ENCODE measurements around the gene RPS24. TPM values are rescaled to one million over a fixed set of nuclear protein-coding genes. Genes with fewer than 3 reads are reported as not detected.

The RPS24 gene
- total RNA-seq, 1 experiment from 2014 or later, result 2,812 TPM

DNA sequence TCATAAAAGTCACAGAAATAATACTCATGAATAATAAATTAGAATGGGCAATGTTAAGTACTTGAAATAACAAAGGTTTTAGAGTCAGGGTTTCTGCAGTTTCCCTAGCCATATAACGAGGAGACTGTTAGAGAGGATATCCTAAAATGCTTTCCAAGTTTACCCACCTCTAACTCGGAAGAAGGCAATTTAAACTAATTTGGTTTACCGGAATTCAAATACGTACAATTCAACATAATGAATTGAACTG lies 351 bp upstream of the RPS24 start:
- H3K9ac ChIP-seq (ENCODE audit: low read length), result peak overlapping the region; percentile 45
- peaks cover 54% of the 10 kb centered on the region for H3K4me1 ChIP-seq (ENCODE audit: low read length)
- H2AFZ ChIP-seq (ENCODE audit: low read length), result 0 out of 2 replicates have a peak overlapping the region, but pooled peaks have one; percentile 55
- peak overlapping the region; percentile 69 for H3K27ac ChIP-seq (ENCODE audit: low read length)
- H3K4me2 ChIP-seq (ENCODE audit: low read depth, low read length, poor library complexity, severe bottlenecking), result peak overlapping the region; percentile 69
- no peak for DNase-seq
- H3K36me3 ChIP-seq (ENCODE audit: insufficient read depth, low read length), result peaks cover 41% of the 10 kb centered on the region
- no peaks in the 10 kb centered on the region for H3K27me3 ChIP-seq (ENCODE audit: low read length)
- no peaks in the 10 kb centered on the region for H3K9me3 ChIP-seq (ENCODE audit: low read length)
- peak overlapping the region; percentile 93; the same call in 1 of the 2 replicates for H3K4me3 ChIP-seq (ENCODE audit: low read length)
- H3K9me2 ChIP-seq (replicated peaks; ENCODE audit: insufficient read depth, low read length), result no peaks in the 10 kb centered on the region
- H4K20me1 ChIP-seq (ENCODE audit: insufficient read depth, low read depth, low read length), result peaks cover 43% of the 10 kb centered on the region
- peaks cover 40% of the 10 kb centered on the region for H3K79me2 ChIP-seq (ENCODE audit: low read length)

DNA sequence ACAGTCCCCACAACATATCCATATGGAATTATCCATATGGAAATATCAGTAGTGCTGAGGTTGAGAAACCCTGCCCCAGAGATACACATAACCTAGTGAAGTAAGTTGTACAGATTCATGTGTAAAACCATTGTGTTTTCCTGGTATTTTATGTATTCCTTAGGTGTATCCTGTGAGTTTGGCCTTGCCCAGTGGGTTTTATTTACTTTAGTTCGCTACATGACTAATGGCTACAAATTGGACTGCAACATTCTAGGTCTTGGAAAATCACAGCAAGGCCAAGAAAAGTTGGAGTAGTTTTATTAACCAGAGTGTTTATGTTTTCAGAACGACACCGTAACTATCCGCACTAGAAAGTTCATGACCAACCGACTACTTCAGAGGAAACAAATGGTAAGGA lies 1.4 kb downstream of the RPS24 start:
- peak overlapping the region; percentile 85 for H3K9ac ChIP-seq (ENCODE audit: low read length)
- no peak for DNase-seq
- peak overlapping the region; percentile 93 for H3K4me2 ChIP-seq (ENCODE audit: low read depth, low read length, poor library complexity, severe bottlenecking)
- no peaks in the 10 kb centered on the region for H3K27me3 ChIP-seq (ENCODE audit: low read length)
- H3K27ac ChIP-seq (ENCODE audit: low read length), result peak overlapping the region; percentile 80; the same call in 1 of the 2 replicates
- H3K4me1 ChIP-seq (ENCODE audit: low read length), result peaks cover 59% of the 10 kb centered on the region
- H3K79me2 ChIP-seq (ENCODE audit: low read length), result peaks cover 30% of the 10 kb centered on the region
- H4K20me1 ChIP-seq (ENCODE audit: insufficient read depth, low read depth, low read length), result peaks cover 57% of the 10 kb centered on the region
- H3K4me3 ChIP-seq (ENCODE audit: low read length), result peak overlapping the region; percentile 93
- no peaks in the 10 kb centered on the region for H3K9me3 ChIP-seq (ENCODE audit: low read length)
- H3K9me2 ChIP-seq (replicated peaks; ENCODE audit: insufficient read depth, low read length), result no peaks in the 10 kb centered on the region
- H2AFZ ChIP-seq (ENCODE audit: low read length), result no peak overlapping the region
- peaks cover 57% of the 10 kb centered on the region for H3K36me3 ChIP-seq (ENCODE audit: insufficient read depth, low read length)

DNA sequence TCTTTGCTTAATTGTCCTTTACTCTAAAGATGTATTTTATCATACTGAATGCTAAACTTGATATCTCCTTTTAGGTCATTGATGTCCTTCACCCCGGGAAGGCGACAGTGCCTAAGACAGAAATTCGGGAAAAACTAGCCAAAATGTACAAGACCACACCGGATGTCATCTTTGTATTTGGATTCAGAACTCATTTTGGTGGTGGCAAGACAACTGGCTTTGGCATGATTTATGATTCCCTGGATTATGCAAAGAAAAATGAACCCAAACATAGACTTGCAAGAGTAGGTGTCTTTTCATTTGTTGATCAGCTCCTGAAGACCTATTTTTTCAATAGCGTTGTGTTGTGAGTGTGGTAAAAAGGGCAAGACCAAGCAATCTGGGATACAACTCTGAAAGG lies 1.8 kb downstream of the RPS24 start:
- peaks cover 61% of the 10 kb centered on the region for H3K4me1 ChIP-seq (ENCODE audit: low read length)
- peaks cover 59% of the 10 kb centered on the region for H4K20me1 ChIP-seq (ENCODE audit: insufficient read depth, low read depth, low read length)
- DNase-seq, result no peak
- no peak overlapping the region for H3K27ac ChIP-seq (ENCODE audit: low read length)
- peaks cover 61% of the 10 kb centered on the region for H3K36me3 ChIP-seq (ENCODE audit: insufficient read depth, low read length)
- peak overlapping the region; percentile 93 for H3K4me2 ChIP-seq (ENCODE audit: low read depth, low read length, poor library complexity, severe bottlenecking)
- H3K79me2 ChIP-seq (ENCODE audit: low read length), result peaks cover 30% of the 10 kb centered on the region
- peak overlapping the region; percentile 93 for H3K4me3 ChIP-seq (ENCODE audit: low read length)
- H3K9ac ChIP-seq (ENCODE audit: low read length), result peak overlapping the region; percentile 85; the same call in 1 of the 2 replicates
- H2AFZ ChIP-seq (ENCODE audit: low read length), result no peak overlapping the region
- no peaks in the 10 kb centered on the region for H3K9me2 ChIP-seq (replicated peaks; ENCODE audit: insufficient read depth, low read length)
- no peaks in the 10 kb centered on the region for H3K9me3 ChIP-seq (ENCODE audit: low read length)
- H3K27me3 ChIP-seq (ENCODE audit: low read length), result no peaks in the 10 kb centered on the region

- no peak overlapping the region for H2AFZ ChIP-seq (ENCODE audit: low read length)
- H3K9ac ChIP-seq (ENCODE audit: low read length), result no peak overlapping the region
- H3K27me3 ChIP-seq (ENCODE audit: low read length), result no peaks in the 10 kb centered on the region
- no peak for DNase-seq
- no peak overlapping the region; the same call in 1 of the 2 replicates for H3K4me3 ChIP-seq (ENCODE audit: low read length)
- peak overlapping the region; percentile 93 for H3K4me2 ChIP-seq (ENCODE audit: low read depth, low read length, poor library complexity, severe bottlenecking)
- peaks cover 30% of the 10 kb centered on the region for H3K79me2 ChIP-seq (ENCODE audit: low read length)
- no peak overlapping the region for H3K27ac ChIP-seq (ENCODE audit: low read length)
- no peaks in the 10 kb centered on the region for H3K9me2 ChIP-seq (replicated peaks; ENCODE audit: insufficient read depth, low read length)
- no peaks in the 10 kb centered on the region for H3K9me3 ChIP-seq (ENCODE audit: low read length)
- H3K36me3 ChIP-seq (ENCODE audit: insufficient read depth, low read length), result peaks cover 67% of the 10 kb centered on the region
- peaks cover 65% of the 10 kb centered on the region for H4K20me1 ChIP-seq (ENCODE audit: insufficient read depth, low read depth, low read length)
- H3K4me1 ChIP-seq (ENCODE audit: low read length), result peaks cover 68% of the 10 kb centered on the region
Observed at GRCh38 chr10:78035933-78036583, 2.4 kb downstream of the RPS24 start.

DNA sequence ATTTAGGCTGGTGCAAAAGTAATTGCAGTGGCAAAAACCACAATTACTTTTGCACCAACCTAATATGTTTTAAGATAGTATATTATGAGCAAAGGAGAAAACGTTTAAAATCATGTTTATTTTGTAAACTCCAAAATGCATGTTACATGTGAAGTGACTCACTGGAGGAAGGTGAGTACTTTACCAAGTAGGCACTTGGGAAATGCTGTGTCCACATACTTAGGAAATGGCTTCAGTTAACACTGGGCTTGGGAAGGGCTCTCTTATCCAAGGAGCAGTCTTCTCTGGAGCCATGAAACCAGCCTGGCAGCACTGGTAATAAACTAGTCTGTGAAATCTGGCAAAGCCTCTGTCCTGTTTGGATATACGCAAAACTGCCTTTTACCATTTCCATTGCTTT lies 4.4 kb downstream of the RPS24 start:
- Histone ChIP-seq H3K4me2 (ENCODE audit: low read depth, low read length, poor library complexity, severe bottlenecking) (no peak overlapping the region), H4K20me1 (ENCODE audit: insufficient read depth, low read depth, low read length) (peaks cover 81% of the 10 kb centered on the region), H3K4me3 (ENCODE audit: low read length) (no peak overlapping the region), H3K9me2 (replicated peaks; ENCODE audit: insufficient read depth, low read length) (no peaks in the 10 kb centered on the region), H3K79me2 (ENCODE audit: low read length) (peaks cover 30% of the 10 kb centered on the region), H3K27ac (ENCODE audit: low read length) (no peak overlapping the region), H3K27me3 (ENCODE audit: low read length) (no peaks in the 10 kb centered on the region), H2AFZ (ENCODE audit: low read length) (no peak overlapping the region), H3K36me3 (ENCODE audit: insufficient read depth, low read length) (peaks cover 75% of the 10 kb centered on the region), H3K4me1 (ENCODE audit: low read length) (peaks cover 79% of the 10 kb centered on the region), H3K9me3 (ENCODE audit: low read length) (no peaks in the 10 kb centered on the region), H3K9ac (ENCODE audit: low read length) (no peak overlapping the region)
- no peak for DNase-seq

GRCh38 chr10:78038791-78039547 lies 5.3 kb downstream of the RPS24 start:
- no peak overlapping the region for H3K9ac ChIP-seq (ENCODE audit: low read length)
- H3K4me3 ChIP-seq (ENCODE audit: low read length), result no peak overlapping the region
- H2AFZ ChIP-seq (ENCODE audit: low read length), result no peak overlapping the region
- no peaks in the 10 kb centered on the region for H3K9me2 ChIP-seq (replicated peaks; ENCODE audit: insufficient read depth, low read length)
- H4K20me1 ChIP-seq (ENCODE audit: insufficient read depth, low read depth, low read length), result peaks cover 82% of the 10 kb centered on the region
- no peak for DNase-seq
- H3K9me3 ChIP-seq (ENCODE audit: low read length), result no peaks in the 10 kb centered on the region
- H3K4me1 ChIP-seq (ENCODE audit: low read length), result peaks cover 76% of the 10 kb centered on the region
- peaks cover 75% of the 10 kb centered on the region for H3K36me3 ChIP-seq (ENCODE audit: insufficient read depth, low read length)
- no peak overlapping the region for H3K4me2 ChIP-seq (ENCODE audit: low read depth, low read length, poor library complexity, severe bottlenecking)
- no peak overlapping the region for H3K27ac ChIP-seq (ENCODE audit: low read length)
- H3K79me2 ChIP-seq (ENCODE audit: low read length), result peaks cover 27% of the 10 kb centered on the region
- no peaks in the 10 kb centered on the region for H3K27me3 ChIP-seq (ENCODE audit: low read length)

DNA sequence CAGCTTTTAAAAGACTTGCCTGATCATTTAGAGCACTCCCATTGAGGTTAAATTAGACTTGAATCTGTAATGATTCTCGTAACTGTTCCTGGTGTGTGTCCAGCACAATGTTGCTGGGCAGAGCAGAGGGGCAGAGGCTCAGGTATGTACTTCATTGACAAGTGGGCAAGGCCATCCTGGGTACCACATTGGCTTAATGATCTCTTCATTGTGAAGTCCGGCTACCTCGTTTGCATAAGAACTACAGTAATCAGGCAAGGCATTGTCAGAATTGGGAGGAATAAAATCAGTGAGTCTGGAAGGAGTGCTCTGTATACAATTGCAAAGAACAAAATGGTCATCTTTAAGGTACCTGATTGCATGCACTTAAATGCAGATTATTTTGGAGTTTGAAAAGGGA lies 6.1 kb downstream of the RPS24 start:
- H3K79me2 ChIP-seq (ENCODE audit: low read length), result peaks cover 19% of the 10 kb centered on the region
- H3K4me3 ChIP-seq (ENCODE audit: low read length), result no peak overlapping the region
- H3K27ac ChIP-seq (ENCODE audit: low read length), result no peak overlapping the region
- peaks cover 74% of the 10 kb centered on the region for H3K4me1 ChIP-seq (ENCODE audit: low read length)
- no peaks in the 10 kb centered on the region for H3K9me2 ChIP-seq (replicated peaks; ENCODE audit: insufficient read depth, low read length)
- DNase-seq, result no peak
- H4K20me1 ChIP-seq (ENCODE audit: insufficient read depth, low read depth, low read length), result peaks cover 79% of the 10 kb centered on the region
- no peak overlapping the region for H2AFZ ChIP-seq (ENCODE audit: low read length)
- H3K36me3 ChIP-seq (ENCODE audit: insufficient read depth, low read length), result peaks cover 70% of the 10 kb centered on the region
- H3K9ac ChIP-seq (ENCODE audit: low read length), result no peak overlapping the region
- H3K9me3 ChIP-seq (ENCODE audit: low read length), result no peaks in the 10 kb centered on the region
- H3K4me2 ChIP-seq (ENCODE audit: low read depth, low read length, poor library complexity, severe bottlenecking), result no peak overlapping the region
- no peaks in the 10 kb centered on the region for H3K27me3 ChIP-seq (ENCODE audit: low read length)

DNA sequence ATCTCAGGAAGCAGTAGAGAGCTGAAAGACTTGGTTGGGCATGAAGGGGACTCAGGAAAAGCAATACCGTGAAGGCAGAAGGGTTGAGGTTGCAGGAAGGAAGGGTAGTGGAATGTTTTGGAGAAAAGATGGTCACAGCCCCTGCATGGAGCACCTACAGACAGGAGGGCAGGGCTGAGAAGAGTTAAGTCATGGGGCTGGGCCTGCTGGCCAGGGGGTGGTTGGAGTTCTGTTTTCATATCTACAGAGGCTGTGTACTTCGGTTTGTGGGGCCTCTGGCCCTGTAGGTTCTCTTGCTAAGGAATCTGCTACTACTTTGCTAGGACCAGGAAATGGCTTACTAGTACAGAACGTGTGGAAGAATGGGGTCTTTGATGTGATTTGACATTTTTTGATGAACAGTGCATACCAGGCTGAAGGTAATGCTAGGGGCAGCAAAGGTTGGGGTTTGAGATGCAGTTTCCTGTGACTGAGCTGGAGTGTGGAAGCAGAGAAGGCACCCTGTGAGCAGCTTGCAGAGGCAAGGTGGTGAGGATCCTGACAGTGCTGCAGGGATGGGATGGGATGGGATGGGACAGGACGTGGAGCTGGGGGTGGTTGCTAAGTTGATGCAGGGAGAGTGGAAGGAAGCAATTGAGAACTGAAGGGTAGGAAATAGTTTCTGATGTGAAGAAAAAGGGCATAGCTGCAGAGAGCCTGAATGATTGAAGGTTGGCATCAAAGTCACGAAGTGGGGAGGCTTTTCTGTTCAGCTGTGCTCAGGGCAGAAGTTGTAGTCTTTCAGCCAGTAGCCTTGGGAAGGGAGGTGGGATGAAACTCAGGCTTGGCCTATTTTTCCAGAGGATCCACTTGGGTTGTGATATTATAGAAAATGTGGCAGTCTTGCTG lies 7.8 kb downstream of the RPS24 start:
- H3K27ac ChIP-seq (ENCODE audit: low read length), result no peak overlapping the region
- H3K9ac ChIP-seq (ENCODE audit: low read length), result no peak overlapping the region
- no peak overlapping the region for H3K4me2 ChIP-seq (ENCODE audit: low read depth, low read length, poor library complexity, severe bottlenecking)
- H3K9me2 ChIP-seq (replicated peaks; ENCODE audit: insufficient read depth, low read length), result no peaks in the 10 kb centered on the region
- peaks cover 53% of the 10 kb centered on the region for H3K36me3 ChIP-seq (ENCODE audit: insufficient read depth, low read length)
- no peaks in the 10 kb centered on the region for H3K9me3 ChIP-seq (ENCODE audit: low read length)
- H3K27me3 ChIP-seq (ENCODE audit: low read length), result no peaks in the 10 kb centered on the region
- H3K4me3 ChIP-seq (ENCODE audit: low read length), result no peak overlapping the region
- peaks cover 4% of the 10 kb centered on the region; the same call in 1 of the 2 replicates for H3K79me2 ChIP-seq (ENCODE audit: low read length)
- no peak overlapping the region for H2AFZ ChIP-seq (ENCODE audit: low read length)
- peaks cover 62% of the 10 kb centered on the region for H4K20me1 ChIP-seq (ENCODE audit: insufficient read depth, low read depth, low read length)
- peaks cover 57% of the 10 kb centered on the region for H3K4me1 ChIP-seq (ENCODE audit: low read length)
- DNase-seq, result peak; percentile 56
